Subcutaneous adipose tissue (tissue), 4 donors: ENCODE results near the gene SCN7A. TPM values are rescaled to one million over a fixed set of nuclear protein-coding genes. Genes with fewer than 3 reads are reported as not detected.

Experiments
- total RNA-seq, 4 donors: library from RNA; depleted of rRNA; stranded (reverse); fragments of >200 nt; gene quantifications; one replicate each; pipeline ENCODE4 v1.1.0, GENCODE V29; 2016
- TF ChIP-seq, protein P1 (sequence below): fragments of 450-650 bp; IDR thresholded peaks from one replicate; pipeline ENCODE4 v1.5.1; 2016; ENCODE audit warnings: low read depth, mild to moderate bottlenecking, control low read depth, antibody characterized with exemption, moderate library complexity

Gene SCN7A
- total RNA-seq, 4 donors from 2014 or later, result 4.9 to 17.2 (median 7.9) TPM

DNA sequence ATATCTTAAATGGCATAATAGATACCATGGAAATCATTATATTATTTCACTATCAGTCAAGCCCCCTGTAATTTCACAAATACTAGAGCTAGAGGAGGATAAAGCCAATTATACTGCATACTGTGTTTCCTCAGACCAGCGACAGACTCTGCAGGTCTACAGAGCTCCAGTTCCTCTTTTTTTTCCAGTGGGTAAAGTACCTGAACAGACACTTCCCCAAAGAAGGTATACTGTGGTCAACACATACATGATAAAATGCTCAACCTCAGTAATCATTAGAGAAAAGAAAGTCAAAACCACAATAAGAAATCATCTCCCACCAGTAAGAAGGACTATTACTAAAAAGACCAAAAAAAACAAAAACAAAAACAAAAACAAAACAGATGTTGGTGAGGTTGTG, 44.6 kb downstream of the SCN7A start:
- TF ChIP-seq, protein P1, sequence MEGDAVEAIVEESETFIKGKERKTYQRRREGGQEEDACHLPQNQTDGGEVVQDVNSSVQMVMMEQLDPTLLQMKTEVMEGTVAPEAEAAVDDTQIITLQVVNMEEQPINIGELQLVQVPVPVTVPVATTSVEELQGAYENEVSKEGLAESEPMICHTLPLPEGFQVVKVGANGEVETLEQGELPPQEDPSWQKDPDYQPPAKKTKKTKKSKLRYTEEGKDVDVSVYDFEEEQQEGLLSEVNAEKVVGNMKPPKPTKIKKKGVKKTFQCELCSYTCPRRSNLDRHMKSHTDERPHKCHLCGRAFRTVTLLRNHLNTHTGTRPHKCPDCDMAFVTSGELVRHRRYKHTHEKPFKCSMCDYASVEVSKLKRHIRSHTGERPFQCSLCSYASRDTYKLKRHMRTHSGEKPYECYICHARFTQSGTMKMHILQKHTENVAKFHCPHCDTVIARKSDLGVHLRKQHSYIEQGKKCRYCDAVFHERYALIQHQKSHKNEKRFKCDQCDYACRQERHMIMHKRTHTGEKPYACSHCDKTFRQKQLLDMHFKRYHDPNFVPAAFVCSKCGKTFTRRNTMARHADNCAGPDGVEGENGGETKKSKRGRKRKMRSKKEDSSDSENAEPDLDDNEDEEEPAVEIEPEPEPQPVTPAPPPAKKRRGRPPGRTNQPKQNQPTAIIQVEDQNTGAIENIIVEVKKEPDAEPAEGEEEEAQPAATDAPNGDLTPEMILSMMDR, result no peak

DNA sequence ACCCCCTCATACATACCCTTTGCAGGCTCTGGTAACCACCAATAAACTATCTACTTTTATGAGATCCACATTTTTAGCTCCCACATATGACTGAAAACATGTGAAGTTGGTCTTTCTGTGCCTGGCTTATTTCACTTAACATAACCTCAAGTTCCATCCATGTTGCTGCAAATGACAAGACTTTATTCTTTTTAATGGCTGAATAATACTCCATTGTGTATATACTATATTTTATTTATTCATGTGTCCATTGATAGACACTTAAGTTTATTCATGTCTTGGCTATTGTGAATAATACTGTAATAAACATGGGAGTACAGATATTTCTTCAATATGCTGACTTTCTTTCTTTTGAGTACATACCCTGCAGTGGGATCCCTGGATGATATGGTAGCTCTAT, 45.9 kb downstream of the SCN7A start:
- TF ChIP-seq, protein P1, result no peak

DNA sequence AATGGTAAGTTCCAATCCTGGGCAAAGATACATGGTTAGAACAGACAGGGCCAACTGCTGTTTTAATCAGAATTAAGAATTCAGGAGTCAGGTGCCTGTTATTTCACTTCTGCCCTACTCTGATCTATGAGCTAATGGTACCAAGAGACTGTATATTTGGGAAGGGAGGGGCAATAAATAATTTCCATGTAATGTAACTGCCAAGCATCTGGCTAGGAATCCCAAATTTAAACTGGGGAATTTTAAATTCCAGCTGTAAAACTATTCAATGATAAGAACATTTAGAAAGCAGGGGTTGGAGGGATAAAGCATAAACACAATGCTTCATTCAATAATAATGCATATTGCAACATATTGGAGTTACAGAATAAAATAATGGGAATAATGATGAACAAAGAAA, 49.7 kb downstream of the SCN7A start:
- TF ChIP-seq, protein P1, result no peak

DNA sequence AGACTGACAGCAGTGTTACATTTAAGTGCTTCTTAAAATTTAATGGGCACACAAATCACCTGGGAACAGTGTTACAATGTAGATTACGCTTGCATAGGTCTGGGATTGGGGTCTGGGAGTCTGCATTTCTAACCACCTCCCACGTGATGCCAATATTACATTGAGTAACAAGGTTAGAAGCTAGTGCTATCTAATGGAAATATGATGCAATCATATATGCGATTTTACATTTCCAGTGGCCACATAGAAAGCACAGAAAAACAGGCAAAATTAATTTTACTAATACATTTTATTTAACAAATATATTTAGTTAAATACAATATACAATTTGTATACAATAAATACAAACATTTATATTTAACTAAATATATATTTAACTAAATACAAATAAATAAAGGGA, 53.7 kb downstream of the SCN7A start:
- TF ChIP-seq, protein P1, result no peak

DNA sequence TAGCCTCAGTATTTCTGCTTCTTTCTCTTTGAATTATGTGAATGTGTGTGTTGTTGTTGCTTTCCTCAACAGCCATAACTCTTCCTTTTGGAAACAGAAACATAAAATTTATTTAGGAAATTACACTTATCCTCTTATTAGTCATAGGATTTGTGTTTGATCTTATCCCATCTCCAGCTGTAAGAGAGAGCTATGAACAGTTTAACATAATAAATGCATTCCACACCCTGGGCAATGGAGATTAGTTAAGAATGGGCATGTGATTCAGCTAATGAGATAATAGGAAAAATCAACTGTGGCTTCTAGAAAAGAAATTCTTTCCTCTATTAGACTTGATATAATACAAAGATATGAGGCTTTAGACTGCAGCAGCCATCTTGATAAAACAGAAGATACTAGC, 55.0 kb downstream of the SCN7A start:
- TF ChIP-seq, protein P1, result no peak

DNA sequence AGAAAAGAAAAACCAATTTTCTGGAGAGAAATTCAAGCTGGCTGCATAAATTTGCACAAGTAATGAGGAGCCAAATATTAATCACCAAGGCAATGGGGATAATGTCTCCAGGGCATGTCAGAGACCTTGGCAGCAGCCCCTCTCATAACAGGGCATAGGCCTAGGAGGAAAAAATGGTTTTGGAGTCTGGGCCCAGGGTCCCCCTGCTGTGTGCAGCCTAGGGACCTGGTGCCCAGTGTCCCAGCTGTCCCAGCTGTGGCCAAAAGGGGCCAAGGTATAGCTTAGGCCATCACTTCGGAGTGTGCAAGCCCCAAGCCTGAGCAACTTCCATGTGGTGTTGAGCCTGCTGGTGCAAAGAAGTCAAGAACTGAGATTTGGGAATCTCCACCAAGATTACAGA, 57.1 kb downstream of the SCN7A start:
- TF ChIP-seq, protein P1, result no peak

DNA sequence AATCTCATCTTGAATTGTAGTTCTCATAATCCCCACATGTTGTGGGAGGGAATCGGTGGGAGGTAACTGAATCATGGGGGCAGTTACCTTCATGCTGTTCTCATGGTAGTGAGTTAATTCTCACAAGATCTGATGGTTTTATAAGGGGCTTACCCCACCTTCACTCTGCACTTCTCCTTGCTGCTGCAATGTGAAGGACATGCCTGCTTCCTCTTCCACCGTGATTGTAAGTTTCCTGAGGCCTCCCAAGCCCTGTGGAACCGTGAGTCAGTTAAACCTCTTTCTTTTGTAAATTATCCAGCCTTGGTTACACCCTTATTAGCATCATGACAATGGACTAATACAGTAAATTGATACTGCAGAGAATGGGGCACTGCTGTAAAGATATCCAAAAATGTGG, 57.9 kb downstream of the SCN7A start:
- TF ChIP-seq, protein P1, result no peak
